MCF 10A (cell line): ENCODE measurements around the gene ELF1. TPM values are rescaled to one million over a fixed set of nuclear protein-coding genes. Genes with fewer than 3 reads are reported as not detected.

Experiments used
- BruUV-seq: library from RNA; stranded (reverse); fragments of 400-500 nt; replicated peaks from 2 replicates; lab custom pipeline; 2021; lab: Mats Ljungman, UMichigan
- CTCF ChIA-PET: fragments of 300-600 bp; sonication (Branson Sonifier 250); formaldehyde crosslinking; extraction: SDS; loops from one replicate; lab custom pipeline; 2021; ENCODE audit warnings: antibody characterized with exemption, inconsistent platforms; lab: Yijun Ruan, JAX
- POLR2A ChIA-PET: fragments of 300-600, 350-650 bp; sonication (Branson Sonifier 250); formaldehyde crosslinking; extraction: SDS; loops from one replicate; lab custom pipeline; 2020; ENCODE audit warnings: antibody characterized with exemption, inconsistent platforms; lab: Yijun Ruan, JAX
- DNase-seq: peaks from one replicate; pipeline ENCODE4 v3.0.0-alpha.2; 2018; ENCODE audit not compliant: unreplicated experiment
- H3K27ac Mint-ChIP-seq: one replicate; pipeline ENCODE4 v1.8.0; 2022; ENCODE audit warnings: mild to moderate bottlenecking, low read depth, mixed read lengths; ENCODE audit not compliant: unreplicated experiment
- H3K27me3 Mint-ChIP-seq: one replicate; pipeline ENCODE4 v1.8.0; 2022; ENCODE audit warnings: mixed read lengths; ENCODE audit not compliant: insufficient read depth, unreplicated experiment
- H3K36me3 Mint-ChIP-seq: one replicate; pipeline ENCODE4 v1.8.0; 2022; ENCODE audit warnings: mild to moderate bottlenecking, moderate library complexity, mixed read lengths; ENCODE audit not compliant: insufficient read depth, unreplicated experiment
- H3K4me1 Mint-ChIP-seq: one replicate; pipeline ENCODE4 v1.8.0; 2022; ENCODE audit warnings: mixed read lengths; ENCODE audit not compliant: insufficient read depth, unreplicated experiment
- H3K4me3 Mint-ChIP-seq: one replicate; pipeline ENCODE4 v1.8.0; 2022; ENCODE audit warnings: mild to moderate bottlenecking, moderate library complexity, mixed read lengths; ENCODE audit not compliant: unreplicated experiment
- H3K9me3 Mint-ChIP-seq: one replicate; pipeline ENCODE4 v1.8.0; 2022; ENCODE audit warnings: mixed read lengths; ENCODE audit not compliant: unreplicated experiment
- CTCF ChIP-seq: fragments of 200-600 bp; IDR thresholded peaks from one replicate; pipeline ENCODE4 v1.8.0; 2022; ENCODE audit warnings: antibody characterized with exemption, mild to moderate bottlenecking; ENCODE audit not compliant: unreplicated experiment
- intact Hi-C: fragments of 100-400 bp; cut with micrococcal nuclease; formaldehyde crosslinking; loops from 2 replicates; pipeline ENCODE4 v1.14.1; 2022
- total RNA-seq: library from RNA; stranded (reverse); gene quantifications from 2 replicates; pipeline ENCODE4 v1.2.3, GENCODE V29; 2022

The ELF1 gene
- total RNA-seq, 1 experiment from 2014 or later = 73.7 TPM

GRCh38 chr13:41012536-41012935 is 6.6 kb downstream of the ELF1 start:
- BruUV-seq = no TSS peak
- CTCF ChIA-PET = interaction anchor here (0.6 kb wide), 2 partner anchors 9 to 1068 kb away, joined by 3 read pairs; no protein-coding TSS in a partner anchor
- H3K4me3 Mint-ChIP-seq = no peak overlapping the region
- intact Hi-C loops = no loop called here
- no peak for TF ChIP-seq CTCF
- POLR2A ChIA-PET = interaction anchor here (0.7 to 11.0 kb wide), 3 partner anchors 8 to 45 kb away, joined by 4 to 283 read pairs (median 5); partner anchors contain the start of gene WBP4
- peaks cover 28% of the 10 kb centered on the region for H3K4me1 Mint-ChIP-seq
- no peak overlapping the region for H3K27ac Mint-ChIP-seq
- DNase-seq = no peak
- H3K9me3 Mint-ChIP-seq = no peaks in the 10 kb centered on the region
- H3K27me3 Mint-ChIP-seq = no peaks in the 10 kb centered on the region
- H3K36me3 Mint-ChIP-seq = peaks cover 18% of the 10 kb centered on the region

GRCh38 chr13:41011382-41011956 is 7.6 kb downstream of the ELF1 start:
- CTCF ChIA-PET = no interaction called here
- no peak overlapping the region for H3K4me3 Mint-ChIP-seq
- no peak overlapping the region for H3K27ac Mint-ChIP-seq
- no peaks in the 10 kb centered on the region for H3K27me3 Mint-ChIP-seq
- POLR2A ChIA-PET = interaction anchor here (0.7 to 11.0 kb wide), 5 partner anchors 9 to 46 kb away, joined by 3 to 283 read pairs (median 5); partner anchors contain the start of gene WBP4
- intact Hi-C loops = no loop called here
- DNase-seq = no peak
- H3K4me1 Mint-ChIP-seq = peaks cover 36% of the 10 kb centered on the region
- no TSS peak for BruUV-seq
- H3K36me3 Mint-ChIP-seq = peaks cover 18% of the 10 kb centered on the region
- H3K9me3 Mint-ChIP-seq = no peaks in the 10 kb centered on the region
- no peak for TF ChIP-seq CTCF

GRCh38 chr13:41008349-41008980 is 10.7 kb downstream of the ELF1 start:
- DNase-seq = peak; percentile 85
- intact Hi-C loops = no loop called here
- Mint-ChIP-seq H3K4me1 (peaks cover 41% of the 10 kb centered on the region), H3K27ac (peak overlapping the region; percentile 26), H3K9me3 (no peaks in the 10 kb centered on the region), H3K4me3 (peak overlapping the region; percentile 13), H3K36me3 (peaks cover 18% of the 10 kb centered on the region), H3K27me3 (no peaks in the 10 kb centered on the region)
- TF ChIP-seq CTCF = no peak
- CTCF ChIA-PET = interaction anchor here (0.7 to 2.4 kb wide), 2 partner anchors 46 to 111 kb away, joined by 3 to 7 read pairs; no protein-coding TSS in a partner anchor
- BruUV-seq = TSS peak; percentile 21
- POLR2A ChIA-PET = interaction anchor here (0.7 to 2.7 kb wide), 8 partner anchors 10 to 324 kb away, joined by 3 to 35 read pairs (median 4); partner anchors contain the start of genes ELF1 and WBP4

- no peaks in the 10 kb centered on the region for H3K9me3 Mint-ChIP-seq
- POLR2A ChIA-PET = interaction anchor here (1.0 to 2.7 kb wide), 4 partner anchors 10 to 53 kb away, joined by 3 to 35 read pairs (median 7); partner anchors contain the start of genes ELF1 and WBP4
- H3K4me1 Mint-ChIP-seq = peaks cover 42% of the 10 kb centered on the region
- peak overlapping the region; percentile 26 for H3K27ac Mint-ChIP-seq
- BruUV-seq = TSS peak; percentile 82
- CTCF ChIA-PET = interaction anchor here (2.4 kb wide), 1 partner anchor 47 kb away, joined by 7 read pairs; no protein-coding TSS in a partner anchor
- no peak for TF ChIP-seq CTCF
- no peaks in the 10 kb centered on the region for H3K27me3 Mint-ChIP-seq
- intact Hi-C loops = no loop called here
- H3K4me3 Mint-ChIP-seq = no peak overlapping the region
- DNase-seq = peak; percentile 35
- H3K36me3 Mint-ChIP-seq = peaks cover 18% of the 10 kb centered on the region
Observed at GRCh38 chr13:41007744-41008128, 11.4 kb downstream of the ELF1 start.
